Glutamatergic neuron (in vitro differentiated cells): ENCODE data around the gene AP2B1. TPM values are rescaled to one million over a fixed set of nuclear protein-coding genes. Genes with fewer than 3 reads are reported as not detected.

Source experiments
- DNase-seq: peaks from one replicate; pipeline ENCODE4 v3.0.0; 2022
- H3K27ac Mint-ChIP-seq: one replicate; pipeline ENCODE4 v1.8.0; 2020; ENCODE audit warnings: mild to moderate bottlenecking, mixed read lengths, inconsistent platforms; ENCODE audit not compliant: unreplicated experiment
- H3K27me3 Mint-ChIP-seq: one replicate; pipeline ENCODE4 v1.8.0; 2020; ENCODE audit warnings: mild to moderate bottlenecking, moderate library complexity, mixed read lengths, inconsistent platforms; ENCODE audit not compliant: unreplicated experiment
- H3K36me3 Mint-ChIP-seq: one replicate; pipeline ENCODE4 v1.8.0; 2020; ENCODE audit warnings: mild to moderate bottlenecking, mixed read lengths, inconsistent platforms; ENCODE audit not compliant: unreplicated experiment
- H3K4me1 Mint-ChIP-seq: one replicate; pipeline ENCODE4 v1.8.0; 2020; ENCODE audit warnings: mild to moderate bottlenecking, low read depth, mixed read lengths, inconsistent platforms; ENCODE audit not compliant: unreplicated experiment
- H3K4me3 Mint-ChIP-seq: one replicate; pipeline ENCODE4 v1.8.0; 2020; ENCODE audit warnings: mild to moderate bottlenecking, mixed read lengths, inconsistent platforms; ENCODE audit not compliant: unreplicated experiment
- H3K9me3 Mint-ChIP-seq: one replicate; pipeline ENCODE4 v1.8.0; 2020; ENCODE audit warnings: mild to moderate bottlenecking, moderate library complexity, mixed read lengths, inconsistent platforms; ENCODE audit not compliant: unreplicated experiment
- CTCF ChIP-seq: fragments of 200-600 bp; sonication (generic); IDR thresholded peaks from one replicate; pipeline ENCODE4 v1.5.0; 2021; ENCODE audit not compliant: partially characterized antibody, unreplicated experiment
- total RNA-seq: library from RNA; stranded (reverse); fragmentation: NEBNext Ultra II Directional; extraction: Animal tissue kit (Norgen Biotek cat#: 25700); gene quantifications from one replicate; pipeline ENCODE4 v1.2.1, GENCODE V29; 2021; ENCODE audit not compliant: unreplicated experiment

The AP2B1 gene
- total RNA-seq, 1 donor from 2014 or later, result 316 TPM

- H3K27ac Mint-ChIP-seq, result peak overlapping the region; percentile 62
- peaks cover 3% of the 10 kb centered on the region for H3K4me1 Mint-ChIP-seq
- peak overlapping the region; percentile 87 for H3K4me3 Mint-ChIP-seq
- H3K36me3 Mint-ChIP-seq, result peaks cover 3% of the 10 kb centered on the region
- no peak for TF ChIP-seq CTCF
- peaks cover 5% of the 10 kb centered on the region for H3K9me3 Mint-ChIP-seq
- no peak for DNase-seq
- H3K27me3 Mint-ChIP-seq, result peaks cover 3% of the 10 kb centered on the region
Measured at GRCh38 chr17:35765086-35765710, 178.1 kb downstream of the AP2B1 start.

DNA sequence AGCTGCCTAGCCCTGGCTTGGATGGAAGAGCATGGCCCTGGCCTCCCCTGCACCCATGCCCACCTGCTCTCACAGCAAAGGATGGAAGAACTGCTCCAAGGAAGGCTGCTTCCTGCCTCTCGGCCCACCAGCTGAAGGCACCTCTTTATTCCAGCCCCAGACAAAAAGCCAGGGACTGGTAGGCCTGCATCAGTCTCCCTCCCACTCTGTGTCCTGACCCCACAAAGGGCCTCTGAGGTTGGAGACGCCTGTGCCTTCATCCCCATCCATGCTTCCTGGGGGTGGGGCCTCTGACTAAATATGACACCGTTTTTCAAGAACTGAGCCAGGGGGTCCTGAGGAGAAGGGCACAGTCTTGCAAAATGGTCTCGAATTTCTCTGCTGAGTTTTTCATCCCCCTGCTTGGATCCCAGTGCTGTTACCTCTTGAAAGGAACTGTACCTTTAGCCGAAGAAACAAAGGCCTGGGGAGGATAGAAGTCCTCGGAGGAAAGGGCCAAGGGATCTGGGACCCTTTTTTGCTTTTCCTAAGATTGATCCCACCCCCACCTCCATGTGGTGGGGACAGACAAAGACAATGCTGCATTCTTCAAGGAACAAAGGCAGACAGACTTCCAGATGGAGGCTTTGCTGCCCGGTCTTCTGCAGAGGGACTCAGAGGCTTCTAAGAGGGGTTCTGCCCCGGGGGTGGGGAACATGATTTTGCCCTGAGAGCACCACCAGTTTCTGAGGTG is 178.8 kb downstream of the AP2B1 start:
- H3K4me3 Mint-ChIP-seq, result no peak overlapping the region
- peaks cover 3% of the 10 kb centered on the region for H3K36me3 Mint-ChIP-seq
- peaks cover 3% of the 10 kb centered on the region for H3K4me1 Mint-ChIP-seq
- no peak overlapping the region for H3K27ac Mint-ChIP-seq
- no peak for TF ChIP-seq CTCF
- peaks cover 5% of the 10 kb centered on the region for H3K9me3 Mint-ChIP-seq
- H3K27me3 Mint-ChIP-seq, result peaks cover 3% of the 10 kb centered on the region
- no peak for DNase-seq

DNA sequence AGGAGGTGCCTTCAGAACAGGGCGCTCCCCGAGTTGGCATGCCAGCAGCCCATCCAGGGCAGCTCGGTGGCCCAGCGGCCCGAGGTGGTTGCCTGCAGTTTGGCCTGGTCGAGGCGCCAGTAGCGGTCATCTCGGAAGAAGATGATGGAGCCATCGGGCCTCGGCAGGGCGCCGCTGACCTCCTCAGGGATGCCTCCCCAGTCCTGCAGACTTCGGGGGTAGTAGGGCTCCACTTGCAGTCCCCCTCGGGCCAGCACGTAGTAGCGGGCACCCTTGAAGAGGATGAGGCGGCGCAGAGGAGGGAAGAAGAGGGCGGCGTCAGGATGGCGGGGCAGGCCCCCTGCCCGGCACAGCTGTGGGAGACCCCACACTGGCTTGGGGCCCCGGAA is 179.4 kb downstream of the AP2B1 start:
- Mint-ChIP-seq H3K4me3 (no peak overlapping the region), H3K27ac (no peak overlapping the region), H3K9me3 (peaks cover 5% of the 10 kb centered on the region), H3K27me3 (peaks cover 3% of the 10 kb centered on the region), H3K36me3 (peaks cover 3% of the 10 kb centered on the region), H3K4me1 (peaks cover 3% of the 10 kb centered on the region)
- no peak for TF ChIP-seq CTCF
- DNase-seq, result no peak

GRCh38 chr17:35766903-35767510 is 179.9 kb downstream of the AP2B1 start:
- H3K4me1 Mint-ChIP-seq, result peaks cover 3% of the 10 kb centered on the region
- peaks cover 5% of the 10 kb centered on the region for H3K9me3 Mint-ChIP-seq
- peaks cover 3% of the 10 kb centered on the region for H3K27me3 Mint-ChIP-seq
- H3K27ac Mint-ChIP-seq, result no peak overlapping the region
- DNase-seq, result no peak
- no peaks in the 10 kb centered on the region for H3K36me3 Mint-ChIP-seq
- H3K4me3 Mint-ChIP-seq, result no peak overlapping the region
- no peak for TF ChIP-seq CTCF

- Mint-ChIP-seq H3K27me3 (peaks cover 3% of the 10 kb centered on the region), H3K36me3 (no peaks in the 10 kb centered on the region), H3K4me3 (no peak overlapping the region), H3K9me3 (peaks cover 5% of the 10 kb centered on the region), H3K27ac (no peak overlapping the region), H3K4me1 (peaks cover 6% of the 10 kb centered on the region)
- no peak for DNase-seq
- TF ChIP-seq CTCF, result no peak
Measured at GRCh38 chr17:35768797-35769196, 181.7 kb downstream of the AP2B1 start.
